HepG2 (cell line): Measurements from ENCODE around the gene ACAN. TPM values are rescaled to one million over a fixed set of nuclear protein-coding genes. Genes with fewer than 3 reads are reported as not detected.
A peak's percentile ranks its signal among the peaks of the same experiment; 100 is the strongest.

Experiments used
- BHLHE40 ChIP-seq: IDR thresholded peaks from 2 replicates; pipeline ENCODE4 v1.6.1; 2011; ENCODE audit warnings: low read length, improper control_type of control experiment
- DR1 ChIP-seq: sonication (generic); formaldehyde crosslinking; IDR thresholded peaks from 2 replicates; pipeline ENCODE4 v1.8.0; 2021; ENCODE audit warnings: mild to moderate bottlenecking, missing genetic modification reagents, inconsistent platforms
- MAZ ChIP-seq, 2 experiments: sonication (generic) in 1 of 2; formaldehyde crosslinking in 1 of 2; IDR thresholded peaks; 2 replicates each; pipeline versions ENCODE4 v1.5.0 to v1.6.1; 2012 to 2020; ENCODE audit warnings: low read depth in 2 of 2, mild to moderate bottlenecking in 2 of 2, borderline replicate concordance in 1 of 2, improper control_type of control experiment in 1 of 2, low read length in 1 of 2, missing genetic modification reagents in 1 of 2, moderate library complexity in 1 of 2
- SMAD9 ChIP-seq: sonication (generic); formaldehyde crosslinking; IDR thresholded peaks from 2 replicates; pipeline ENCODE4 v1.5.1; 2020; ENCODE audit warnings: mild to moderate bottlenecking, missing genetic modification reagents
- SOX6 ChIP-seq, 2 experiments: fragments of 450-650 bp in 1 of 2; sonication (generic) in 1 of 2; formaldehyde crosslinking in 1 of 2; IDR thresholded peaks; 2 replicates each; pipeline versions ENCODE4 v1.4.0 to v1.6.1; 2017 to 2020; ENCODE audit warnings: antibody characterized with exemption in 1 of 2, mild to moderate bottlenecking in 1 of 2, missing genetic modification reagents in 1 of 2
- ZFP36L2 ChIP-seq: sonication (generic); formaldehyde crosslinking; IDR thresholded peaks from 2 replicates; pipeline ENCODE4 v1.4.0; 2020; ENCODE audit warnings: missing genetic modification reagents
- ZNF343 ChIP-seq: sonication (generic); formaldehyde crosslinking; IDR thresholded peaks from 2 replicates; pipeline ENCODE4 v1.4.0; 2020; ENCODE audit warnings: mild to moderate bottlenecking, missing genetic modification reagents
- ZNF547 ChIP-seq: sonication (generic); formaldehyde crosslinking; IDR thresholded peaks from 2 replicates; pipeline ENCODE4 v1.5.1; 2020; ENCODE audit warnings: mild to moderate bottlenecking, missing genetic modification reagents
- polyA plus RNA-seq, 8 experiments: library from polyadenylated mRNA; depleted of rRNA in 3 of 8; stranded (reverse) in 7 of 8; unstranded in 1 of 8; fragments of >200 nt; fragmentation: Illumina TruSeq in 4 of 8; extraction: Trizol in 4 of 8; gene quantifications; 2 replicates each; pipeline versions ENCODE4 v1.2.1 to v1.2.3, GENCODE V29; 2011 to 2016; ENCODE audit warnings: low read depth in 4 of 8, missing spikeins in 1 of 8, mixed read lengths in 1 of 8; ENCODE audit not compliant: insufficient read depth in 1 of 8
- total RNA-seq, 5 experiments: library from RNA; depleted of rRNA; stranded (reverse); fragments of >200 nt; fragmentation: Illumina TruSeq; extraction: Trizol; gene quantifications; 2 replicates each; pipeline ENCODE4 v1.2.3, GENCODE V29; 2016; ENCODE audit warnings: low read depth in 1 of 5
- TF ChIP-seq, protein P1 (sequence below): sonication (generic); formaldehyde crosslinking; IDR thresholded peaks from 2 replicates; pipeline ENCODE4 v1.5.0; 2020; ENCODE audit warnings: mild to moderate bottlenecking, missing genetic modification reagents
- TF ChIP-seq, protein P2 (sequence below): sonication (generic); formaldehyde crosslinking; IDR thresholded peaks from 2 replicates; pipeline ENCODE4 v1.5.0; 2020; ENCODE audit warnings: mild to moderate bottlenecking, missing genetic modification reagents, moderate library complexity

ACAN gene
- total and polyA plus RNA-seq, 2 of the 13 experiments (the other 11 are each of a cell fraction or from before 2014, with no cell fraction given), result not detected

DNA sequence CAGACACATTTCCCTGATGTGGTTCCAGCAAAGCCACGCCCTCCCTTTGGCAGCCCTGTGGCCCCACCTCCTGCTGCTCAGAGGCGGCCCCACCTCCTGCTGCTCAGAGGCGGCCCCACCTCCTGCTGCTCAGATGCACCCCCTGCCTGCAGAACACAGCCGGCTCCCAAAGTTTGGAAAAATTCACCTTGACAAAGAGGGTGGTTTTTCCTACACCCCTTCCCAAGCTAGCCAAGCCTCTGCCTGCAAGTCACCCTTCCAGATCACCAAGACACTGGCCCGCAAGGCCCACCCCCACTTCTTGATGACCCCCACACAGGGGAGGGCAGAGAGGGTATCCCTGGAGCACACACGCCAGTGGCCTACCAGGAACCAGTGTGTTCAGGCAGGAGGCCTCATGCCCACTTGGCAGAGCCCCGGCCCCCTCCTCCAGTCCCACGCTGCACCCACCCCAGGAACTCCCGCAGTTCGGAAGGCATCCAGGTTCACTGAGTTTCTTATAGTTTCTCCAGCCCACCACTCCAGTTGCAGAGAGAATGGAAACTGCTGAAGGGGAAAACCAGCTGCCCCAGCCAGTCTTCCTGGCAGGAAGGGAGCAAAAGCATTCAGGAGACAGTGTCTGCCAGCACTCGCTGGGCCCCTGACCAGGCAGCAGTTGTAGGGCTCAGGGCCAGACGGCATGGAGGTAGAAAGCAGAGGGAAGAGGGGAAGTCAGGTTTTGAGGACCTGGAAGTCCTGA lies 94.4 kb downstream of the ACAN start (continued):
- 0 out of 2 replicates have a peak, but pooled peaks have one; percentile 30 for TF ChIP-seq MAZ (IDR thresholded peaks at IDR 0.05; ENCODE audit: borderline replicate concordance, low read depth, low read length)
- no peak for TF ChIP-seq MAZ (CRISPR knock-in tag; IDR thresholded peaks at IDR 0.05; ENCODE audit: low read depth)
- TF ChIP-seq ZNF547 (CRISPR knock-in tag), result no peak
- TF ChIP-seq, protein P1, sequence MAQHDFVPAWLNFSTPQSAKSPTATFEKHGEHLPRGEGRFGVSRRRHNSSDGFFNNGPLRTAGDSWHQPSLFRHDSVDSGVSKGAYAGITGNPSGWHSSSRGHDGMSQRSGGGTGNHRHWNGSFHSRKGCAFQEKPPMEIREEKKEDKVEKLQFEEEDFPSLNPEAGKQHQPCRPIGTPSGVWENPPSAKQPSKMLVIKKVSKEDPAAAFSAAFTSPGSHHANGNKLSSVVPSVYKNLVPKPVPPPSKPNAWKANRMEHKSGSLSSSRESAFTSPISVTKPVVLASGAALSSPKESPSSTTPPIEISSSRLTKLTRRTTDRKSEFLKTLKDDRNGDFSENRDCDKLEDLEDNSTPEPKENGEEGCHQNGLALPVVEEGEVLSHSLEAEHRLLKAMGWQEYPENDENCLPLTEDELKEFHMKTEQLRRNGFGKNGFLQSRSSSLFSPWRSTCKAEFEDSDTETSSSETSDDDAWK, result no peak
- no peak for TF ChIP-seq DR1
- TF ChIP-seq, protein P2, sequence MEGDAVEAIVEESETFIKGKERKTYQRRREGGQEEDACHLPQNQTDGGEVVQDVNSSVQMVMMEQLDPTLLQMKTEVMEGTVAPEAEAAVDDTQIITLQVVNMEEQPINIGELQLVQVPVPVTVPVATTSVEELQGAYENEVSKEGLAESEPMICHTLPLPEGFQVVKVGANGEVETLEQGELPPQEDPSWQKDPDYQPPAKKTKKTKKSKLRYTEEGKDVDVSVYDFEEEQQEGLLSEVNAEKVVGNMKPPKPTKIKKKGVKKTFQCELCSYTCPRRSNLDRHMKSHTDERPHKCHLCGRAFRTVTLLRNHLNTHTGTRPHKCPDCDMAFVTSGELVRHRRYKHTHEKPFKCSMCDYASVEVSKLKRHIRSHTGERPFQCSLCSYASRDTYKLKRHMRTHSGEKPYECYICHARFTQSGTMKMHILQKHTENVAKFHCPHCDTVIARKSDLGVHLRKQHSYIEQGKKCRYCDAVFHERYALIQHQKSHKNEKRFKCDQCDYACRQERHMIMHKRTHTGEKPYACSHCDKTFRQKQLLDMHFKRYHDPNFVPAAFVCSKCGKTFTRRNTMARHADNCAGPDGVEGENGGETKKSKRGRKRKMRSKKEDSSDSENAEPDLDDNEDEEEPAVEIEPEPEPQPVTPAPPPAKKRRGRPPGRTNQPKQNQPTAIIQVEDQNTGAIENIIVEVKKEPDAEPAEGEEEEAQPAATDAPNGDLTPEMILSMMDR (CRISPR knock-in tag), result peak; percentile 65
- no peak for TF ChIP-seq ZFP36L2 (CRISPR knock-in tag)
- TF ChIP-seq ZNF343 (CRISPR knock-in tag), result no peak
- no peak for TF ChIP-seq BHLHE40
- TF ChIP-seq SMAD9 (CRISPR knock-in tag), result no peak
- TF ChIP-seq SOX6 (IDR thresholded peaks at IDR 0.05), result no peak
- TF ChIP-seq SOX6 (CRISPR knock-in tag; IDR thresholded peaks at IDR 0.05), result no peak
